Lower leg skin (tissue), 4 donors: ENCODE data around the gene HRK. TPM values are rescaled to one million over a fixed set of nuclear protein-coding genes. Genes with fewer than 3 reads are reported as not detected.

Experiments
- DNase-seq, 2 donors: peaks; one replicate each; pipeline ENCODE4 v3.0.0-alpha.2; 2019; ENCODE audit warnings: low spot score in 2 of 2
- H3K4me3 ChIP-seq: fragments of 200-600 bp; sonication (generic); 2 replicates; pipeline ENCODE4 v1.5.1; 2017; ENCODE audit warnings: mild to moderate bottlenecking, low read depth; ENCODE audit not compliant: poor library complexity, severe bottlenecking
- CTCF ChIP-seq, 3 donors: fragments of 450-650 bp; IDR thresholded peaks; one replicate each; pipeline ENCODE4 v1.5.1; 2016; ENCODE audit warnings: antibody characterized with exemption in 3 of 3, mild to moderate bottlenecking in 3 of 3, moderate library complexity in 2 of 3
- POLR2A ChIP-seq, 2 donors: fragments of 450-650 bp; IDR thresholded peaks; one replicate each; pipeline ENCODE4 v1.6.1; 2016 to 2017; ENCODE audit warnings: antibody characterized with exemption in 2 of 2, mild to moderate bottlenecking in 1 of 2, moderate library complexity in 1 of 2
- WGBS, 2 donors: methylation state at CpG; one replicate each; pipeline ENCODE4 v1.1.5; 2018; 5-methylcytosine and 5-hydroxymethylcytosine counted together
- intact Hi-C: fragments of 100-400 bp; cut with DNase I; formaldehyde crosslinking; loops from one replicate; pipeline ENCODE4 v1.15.0; 2023; ENCODE audit warnings: low total_unique reads
- total RNA-seq, 4 donors: library from RNA; depleted of rRNA; stranded (reverse); fragments of >200 nt; gene quantifications; one replicate each; pipeline ENCODE4 v1.1.0, GENCODE V29; 2016

The HRK gene
- total RNA-seq, 4 donors from 2014 or later = 0.03 to 0.38 (median 0.08) TPM

- intact Hi-C loops = no loop called here
- no peak for DNase-seq
- H3K4me3 ChIP-seq = no peak overlapping the region
- 1% methylated on average over 25 to 42 of the region's 65 CpGs for WGBS, 2 donors
- TF ChIP-seq CTCF (IDR thresholded peaks at IDR 0.05) (no peak), POLR2A (IDR thresholded peaks at IDR 0.05) (no peak)
These were observed 370 bp downstream of the HRK start for GRCh38 chr12:116880817-116881324.

GRCh38 chr12:116880213-116880816 lies 926 bp downstream of the HRK start:
- DNase-seq = no peak

GRCh38 chr12:116879509-116880212 lies 1.6 kb downstream of the HRK start:
- H3K4me3 ChIP-seq = no peak overlapping the region
- intact Hi-C loops = no loop called here
- 2% methylated on average over 17 to 26 of the region's 52 CpGs for WGBS, 2 donors
- DNase-seq = no peak
- TF ChIP-seq POLR2A (IDR thresholded peaks at IDR 0.05) (no peak), CTCF (IDR thresholded peaks at IDR 0.05) (no peak)

More at GRCh38 chr12:116880213-116880816, 926 bp downstream of the HRK start:
- intact Hi-C loops = no loop called here
- WGBS, 2 donors = 3 to 4% methylated on average over 20 to 21 of the region's 21 CpGs
- TF ChIP-seq POLR2A (IDR thresholded peaks at IDR 0.05) (no peak), CTCF (IDR thresholded peaks at IDR 0.05) (no peak)
- H3K4me3 ChIP-seq = no peak overlapping the region

GRCh38 chr12:116878567-116879508 lies 2.4 kb downstream of the HRK start:
- intact Hi-C loops = no loop called here
- no peak for TF ChIP-seq POLR2A (IDR thresholded peaks at IDR 0.05)
- no peak for TF ChIP-seq CTCF (IDR thresholded peaks at IDR 0.05)
- no peak overlapping the region for H3K4me3 ChIP-seq
- no peak for DNase-seq
- WGBS, 2 donors = 2 to 3% methylated on average over 47 to 54 of the region's 55 CpGs

- no peak for TF ChIP-seq POLR2A (IDR thresholded peaks at IDR 0.05)
- TF ChIP-seq CTCF (IDR thresholded peaks at IDR 0.05) = no peak
- WGBS, 2 donors = 13 to 19% methylated on average over 19 of the region's 19 CpGs
- no peak overlapping the region for H3K4me3 ChIP-seq
- no peak for DNase-seq
- intact Hi-C loops = no loop called here
These were observed 4.9 kb downstream of the HRK start for GRCh38 chr12:116876151-116876869.
